ENCODE measurements around the gene CIAO3.
"Not testable (repeated sequence)": the region's sequence is repeated elsewhere in the genome, so short reads cannot be mapped to it uniquely, and the experiment has no call there.

Gene CIAO3

GRCh38 chr16:708019-708418 is 32.8 kb downstream of the CIAO3 start:
- DNase-seq: no peak

- DNase-seq: no peak
Measured at GRCh38 chr16:707062-707538, 33.7 kb downstream of the CIAO3 start.

GRCh38 chr16:706189-707061 is 34.4 kb downstream of the CIAO3 start:
- DNase-seq: no peak

- DNase-seq: peak; percentile 34
Measured at GRCh38 chr16:705431-706188, 35.2 kb downstream of the CIAO3 start, which contains the start of gene FBXL16. TSS of gene FBXL16 (minus strand) at chr16:705801. CDS start at chr16:697405, 8,396 bp downstream.

GRCh38 chr16:704552-705380 is 36.0 kb downstream of the CIAO3 start:
- DNase-seq: no peak

- no peak for DNase-seq
Measured at GRCh38 chr16:704047-704446, 36.8 kb downstream of the CIAO3 start.

- DNase-seq: no peak
Measured at GRCh38 chr16:703406-703805, 37.4 kb downstream of the CIAO3 start.

GRCh38 chr16:702341-702740 is 38.5 kb downstream of the CIAO3 start:
- DNase-seq: no peak

GRCh38 chr16:700684-701584 is 39.9 kb downstream of the CIAO3 start:
- no peak for DNase-seq

- no peak for DNase-seq
Measured at GRCh38 chr16:698911-699671, 41.7 kb downstream of the CIAO3 start.

- no peak for DNase-seq
Measured at GRCh38 chr16:695355-696089, 45.3 kb downstream of the CIAO3 start.

GRCh38 chr16:694863-695354 is 45.9 kb downstream of the CIAO3 start:
- no peak for DNase-seq

GRCh38 chr16:694187-694862 is 46.5 kb downstream of the CIAO3 start:
- DNase-seq: no peak

- no peak for DNase-seq
Measured at GRCh38 chr16:693766-694165, 47.0 kb downstream of the CIAO3 start.

- no peak for DNase-seq
Measured at GRCh38 chr16:693364-693763, 47.4 kb downstream of the CIAO3 start.

GRCh38 chr16:692356-693108 is 48.3 kb downstream of the CIAO3 start:
- DNase-seq: no peak

- not testable (repeated sequence) for DNase-seq
Measured at GRCh38 chr16:691242-691641, 49.6 kb downstream of the CIAO3 start.

GRCh38 chr16:689175-689897 is 51.5 kb downstream of the CIAO3 start:
- no peak for DNase-seq

All from NCI-H1694 treated with DMSO at 0.1 percent for 48 hours (cell line).